Endodermal cell (in vitro differentiated cells): ENCODE measurements around the gene PSMD1. TPM values are rescaled to one million over a fixed set of nuclear protein-coding genes. Genes with fewer than 3 reads are reported as not detected.

Experiments
- DNase-seq: peaks from one replicate; pipeline ENCODE4 v3.0.0-alpha.2; 2017
- H3K27ac ChIP-seq: 2 replicates; pipeline ENCODE4 v1.5.1; 2013; ENCODE audit warnings: mild to moderate bottlenecking, low read depth, low read length, moderate library complexity
- H3K27me3 ChIP-seq: 2 replicates; pipeline ENCODE4 v1.6.1; 2013; ENCODE audit warnings: mild to moderate bottlenecking, low read length, moderate library complexity; ENCODE audit not compliant: insufficient read depth, control insufficient read depth, poor library complexity, severe bottlenecking
- H3K36me3 ChIP-seq: 2 replicates; pipeline ENCODE4 v1.7.0; 2013; ENCODE audit warnings: mild to moderate bottlenecking, low read length, moderate library complexity; ENCODE audit not compliant: control insufficient read depth, insufficient read depth
- H3K4me1 ChIP-seq: one replicate; pipeline ENCODE4 v1.7.0; 2013; ENCODE audit warnings: low read length; ENCODE audit not compliant: control insufficient read depth, insufficient read depth
- H3K4me3 ChIP-seq: 2 replicates; pipeline ENCODE4 v1.5.1; 2013; ENCODE audit warnings: mild to moderate bottlenecking, low read length, moderate library complexity
- H3K9ac ChIP-seq: 2 replicates; pipeline ENCODE4 v1.6.1; 2013; ENCODE audit warnings: mild to moderate bottlenecking, low read length, moderate library complexity; ENCODE audit not compliant: poor library complexity, severe bottlenecking; ENCODE audit errors: extremely low read depth
- H3K9me3 ChIP-seq: 2 replicates; pipeline ENCODE4 v1.6.1; 2013; ENCODE audit warnings: mild to moderate bottlenecking, low read length, moderate library complexity; ENCODE audit not compliant: control insufficient read depth
- H3K27ac Mint-ChIP-seq: 2 replicates; pipeline ENCODE4 v1.8.0; 2020; ENCODE audit warnings: mixed read lengths
- H3K27me3 Mint-ChIP-seq: 2 replicates; pipeline ENCODE4 v1.8.0; 2021; ENCODE audit warnings: mild to moderate bottlenecking, mixed read lengths; ENCODE audit not compliant: insufficient read depth
- H3K36me3 Mint-ChIP-seq: 2 replicates; pipeline ENCODE4 v1.8.0; 2020; ENCODE audit warnings: low read depth, mixed read lengths
- H3K4me1 Mint-ChIP-seq: 2 replicates; pipeline ENCODE4 v1.8.0; 2020; ENCODE audit warnings: mixed read lengths
- H3K4me3 Mint-ChIP-seq: 2 replicates; pipeline ENCODE4 v1.8.0; 2020; ENCODE audit warnings: mild to moderate bottlenecking, moderate library complexity, mixed read lengths
- H3K9me3 Mint-ChIP-seq: 2 replicates; pipeline ENCODE4 v1.8.0; 2020; ENCODE audit warnings: mild to moderate bottlenecking, mixed read lengths
- WGBS, 2 experiments: methylation state at CpG; one replicate each; pipeline versions ENCODE4 v1.1.5 to v1.1.7; 2013; ENCODE audit warnings: missing lambda C conversion rate in 2 of 2, mixed read lengths in 1 of 2; ENCODE audit not compliant: insufficient coverage in 1 of 2, insufficient read length in 1 of 2; 5-methylcytosine and 5-hydroxymethylcytosine counted together
- total RNA-seq, 2 donors: library from RNA; stranded (reverse); fragmentation: NEBNext Ultra II Directional in 1 of 2; extraction: Animal tissue kit (Norgen Biotek cat#: 25700) in 1 of 2; gene quantifications; 2 replicates in 1 of 2; 3 replicates in 1 of 2; pipeline ENCODE4 v1.2.1, GENCODE V29; 2021
- TF ChIP-seq, protein P1 (sequence below): fragments of 200-600 bp; sonication (generic); conservative IDR thresholded peaks from 2 replicates; pipeline ENCODE4 v1.5.0; 2021; ENCODE audit warnings: antibody characterized with exemption, mild to moderate bottlenecking

PSMD1 gene
- total RNA-seq, 2 donors from 2014 or later = 148 to 158 TPM

DNA sequence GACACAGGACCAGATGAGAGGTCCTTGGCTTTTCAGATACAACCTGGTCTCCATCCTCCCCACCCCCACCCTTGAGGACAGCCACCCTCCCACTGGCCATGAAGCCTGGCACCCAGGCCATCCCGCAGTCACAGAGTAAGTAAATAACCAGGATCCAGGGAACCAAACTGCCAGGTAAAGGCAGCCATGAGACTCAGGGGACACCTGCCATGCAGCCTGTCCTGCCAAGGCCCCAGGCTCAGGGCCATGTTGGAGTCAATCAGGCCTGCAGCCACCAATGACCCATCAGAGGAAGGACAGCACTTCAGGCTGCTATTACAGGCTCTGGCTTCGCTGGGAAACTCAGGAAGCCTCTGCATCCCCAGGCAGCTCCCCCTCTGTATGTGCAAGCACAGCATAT, 45.1 kb upstream of the PSMD1 start:
- Histone ChIP-seq H3K27ac (no peak overlapping the region), H3K9me3 (no peaks in the 10 kb centered on the region), H3K27me3 (peaks cover 20% of the 10 kb centered on the region), H3K4me1 (no peaks in the 10 kb centered on the region), H3K4me3 (no peak overlapping the region), H3K36me3 (no peaks in the 10 kb centered on the region), H3K9ac (no peak overlapping the region)
- TF ChIP-seq, protein P1, sequence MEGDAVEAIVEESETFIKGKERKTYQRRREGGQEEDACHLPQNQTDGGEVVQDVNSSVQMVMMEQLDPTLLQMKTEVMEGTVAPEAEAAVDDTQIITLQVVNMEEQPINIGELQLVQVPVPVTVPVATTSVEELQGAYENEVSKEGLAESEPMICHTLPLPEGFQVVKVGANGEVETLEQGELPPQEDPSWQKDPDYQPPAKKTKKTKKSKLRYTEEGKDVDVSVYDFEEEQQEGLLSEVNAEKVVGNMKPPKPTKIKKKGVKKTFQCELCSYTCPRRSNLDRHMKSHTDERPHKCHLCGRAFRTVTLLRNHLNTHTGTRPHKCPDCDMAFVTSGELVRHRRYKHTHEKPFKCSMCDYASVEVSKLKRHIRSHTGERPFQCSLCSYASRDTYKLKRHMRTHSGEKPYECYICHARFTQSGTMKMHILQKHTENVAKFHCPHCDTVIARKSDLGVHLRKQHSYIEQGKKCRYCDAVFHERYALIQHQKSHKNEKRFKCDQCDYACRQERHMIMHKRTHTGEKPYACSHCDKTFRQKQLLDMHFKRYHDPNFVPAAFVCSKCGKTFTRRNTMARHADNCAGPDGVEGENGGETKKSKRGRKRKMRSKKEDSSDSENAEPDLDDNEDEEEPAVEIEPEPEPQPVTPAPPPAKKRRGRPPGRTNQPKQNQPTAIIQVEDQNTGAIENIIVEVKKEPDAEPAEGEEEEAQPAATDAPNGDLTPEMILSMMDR = no peak
- no peak for DNase-seq
- H3K27me3 Mint-ChIP-seq = peaks cover 19% of the 10 kb centered on the region
- H3K4me1 Mint-ChIP-seq = peaks cover 4% of the 10 kb centered on the region
- 33 to 70% methylated on average over 1 to 2 of the region's 2 CpGs for WGBS, 2 experiments
- no peaks in the 10 kb centered on the region for H3K9me3 Mint-ChIP-seq
- H3K36me3 Mint-ChIP-seq = no peaks in the 10 kb centered on the region
- no peak overlapping the region for H3K27ac Mint-ChIP-seq
- no peak overlapping the region for H3K4me3 Mint-ChIP-seq

DNA sequence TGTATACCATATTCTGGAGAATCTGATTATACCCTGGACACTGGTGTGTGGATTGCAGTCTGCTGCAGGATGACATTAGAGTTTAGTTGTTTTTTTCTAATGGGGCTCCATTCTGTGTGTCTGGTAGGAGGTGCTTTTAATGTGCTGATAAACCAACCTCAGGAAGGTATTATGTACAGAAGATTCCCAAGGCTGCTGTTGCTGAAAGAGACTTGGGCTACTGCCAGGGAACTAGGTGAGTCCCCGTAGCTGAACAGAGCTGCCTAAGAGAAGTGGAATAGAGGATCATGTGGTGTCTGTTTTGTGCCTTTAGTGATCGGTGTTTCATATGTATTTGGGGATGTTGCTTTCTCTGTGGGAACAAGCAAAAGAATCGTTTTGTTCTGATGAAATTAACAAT, 44.2 kb upstream of the PSMD1 start:
- Histone ChIP-seq H3K27me3 (peaks cover 20% of the 10 kb centered on the region), H3K4me3 (no peak overlapping the region), H3K9ac (no peak overlapping the region), H3K36me3 (no peaks in the 10 kb centered on the region), H3K9me3 (no peaks in the 10 kb centered on the region), H3K4me1 (peaks cover 3% of the 10 kb centered on the region), H3K27ac (no peak overlapping the region)
- 92 to 100% methylated on average over 1 to 3 of the region's 3 CpGs for WGBS, 2 experiments
- H3K27me3 Mint-ChIP-seq = peaks cover 15% of the 10 kb centered on the region
- TF ChIP-seq, protein P1 = no peak
- no peaks in the 10 kb centered on the region for H3K36me3 Mint-ChIP-seq
- H3K4me3 Mint-ChIP-seq = no peak overlapping the region
- peaks cover 2% of the 10 kb centered on the region for H3K4me1 Mint-ChIP-seq
- DNase-seq = no peak
- H3K9me3 Mint-ChIP-seq = no peaks in the 10 kb centered on the region
- H3K27ac Mint-ChIP-seq = no peak overlapping the region

DNA sequence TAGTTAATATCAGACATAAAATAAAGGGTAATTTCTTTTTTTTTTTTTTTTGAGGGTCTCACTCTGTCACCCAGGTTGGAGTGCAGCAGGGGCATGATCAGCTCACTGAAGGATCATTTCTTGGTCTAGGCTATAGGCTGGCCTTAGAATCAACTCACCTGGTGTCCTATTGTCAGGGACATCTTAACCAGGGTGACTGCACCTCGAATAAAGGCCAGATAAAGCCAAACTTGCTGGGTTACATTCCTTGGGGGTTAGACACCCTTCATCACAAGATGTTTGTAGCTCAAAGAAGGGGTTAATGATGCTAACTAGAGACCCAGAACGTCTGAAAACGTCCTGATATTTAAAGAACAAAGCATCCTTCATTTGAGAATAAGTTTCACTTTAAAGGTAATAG, 42.8 kb upstream of the PSMD1 start:
- Mint-ChIP-seq H3K36me3 (no peaks in the 10 kb centered on the region), H3K9me3 (no peaks in the 10 kb centered on the region), H3K4me3 (no peak overlapping the region), H3K27ac (no peak overlapping the region), H3K27me3 (peaks cover 10% of the 10 kb centered on the region), H3K4me1 (no peaks in the 10 kb centered on the region)
- H3K9me3 ChIP-seq = no peaks in the 10 kb centered on the region
- H3K27ac ChIP-seq = no peak overlapping the region
- no peak for DNase-seq
- TF ChIP-seq, protein P1 = no peak
- peaks cover 10% of the 10 kb centered on the region for H3K27me3 ChIP-seq
- WGBS, 2 experiments = 60 to 65% methylated on average over 1 to 3 of the region's 3 CpGs
- H3K36me3 ChIP-seq = no peaks in the 10 kb centered on the region
- H3K4me1 ChIP-seq = peaks cover 3% of the 10 kb centered on the region
- no peak overlapping the region for H3K4me3 ChIP-seq
- H3K9ac ChIP-seq = no peak overlapping the region
